HG02885 (cell line): ENCODE measurements around the gene ABHD8.
A peak's percentile ranks its signal among the peaks of the same experiment; 100 is the strongest.

Experiments used
- ATAC-seq: cut with Tn5 transposase; IDR thresholded peaks from one replicate; pipeline ENCODE4 v1.9.1; 2021; ENCODE audit warnings: mild to moderate bottlenecking; ENCODE audit not compliant: unreplicated experiment, poor library complexity

ABHD8 gene

DNA sequence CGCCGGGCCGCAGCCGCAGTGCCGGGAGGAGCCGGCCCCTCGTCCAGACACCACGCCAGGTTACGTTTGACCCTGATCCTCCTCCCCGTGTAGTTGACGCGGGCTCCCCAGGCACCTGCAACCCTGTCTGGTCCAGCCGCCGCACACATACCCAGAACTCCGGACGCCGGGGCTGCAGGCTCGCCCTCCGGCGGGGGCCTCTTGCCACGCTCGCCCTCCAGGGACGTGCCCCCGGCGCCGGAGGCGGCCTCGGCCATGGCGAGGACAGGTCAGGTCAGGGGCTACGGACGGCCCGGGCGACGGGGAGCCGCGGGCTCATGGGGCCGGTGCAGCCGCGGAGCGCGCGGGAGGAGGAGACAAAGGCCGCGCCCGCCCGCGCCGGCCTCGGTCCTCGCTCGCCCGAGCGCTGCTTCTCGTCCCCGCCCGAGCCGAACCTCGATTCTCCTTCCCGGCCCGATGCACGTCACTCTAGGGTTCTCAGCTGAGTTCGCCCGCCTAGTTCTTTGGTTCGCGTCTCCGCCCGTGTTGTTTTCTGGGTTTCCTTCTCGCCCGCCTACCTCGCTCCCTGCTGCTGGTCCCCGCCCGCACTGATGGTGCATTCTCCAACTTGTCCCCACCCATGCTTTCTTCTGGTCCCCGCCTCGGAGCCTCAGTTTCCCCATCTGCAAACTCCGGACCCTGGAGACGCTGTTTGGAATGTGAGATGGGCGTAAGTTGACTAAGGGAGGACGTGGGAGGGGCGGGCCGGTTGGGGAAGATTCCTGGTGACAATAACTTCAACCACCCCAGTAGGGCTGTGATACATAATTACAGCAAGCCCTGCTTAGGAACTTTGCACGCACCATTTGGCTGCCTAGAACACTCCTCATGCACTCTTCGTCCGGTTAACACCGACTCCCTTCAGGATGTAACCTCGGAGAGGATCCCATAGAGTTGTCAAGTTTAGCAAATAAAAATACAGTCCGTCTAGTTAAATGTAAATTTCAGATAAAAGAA is 31.5 kb upstream of the ABHD8 start, which contains the start of gene ANO8:
TSS of gene ANO8 (minus strand) at position 442 of the 996 bp plus-strand sequence. CDS start at position 257, 185 bp downstream.
- peak; percentile 49 for ATAC-seq

DNA sequence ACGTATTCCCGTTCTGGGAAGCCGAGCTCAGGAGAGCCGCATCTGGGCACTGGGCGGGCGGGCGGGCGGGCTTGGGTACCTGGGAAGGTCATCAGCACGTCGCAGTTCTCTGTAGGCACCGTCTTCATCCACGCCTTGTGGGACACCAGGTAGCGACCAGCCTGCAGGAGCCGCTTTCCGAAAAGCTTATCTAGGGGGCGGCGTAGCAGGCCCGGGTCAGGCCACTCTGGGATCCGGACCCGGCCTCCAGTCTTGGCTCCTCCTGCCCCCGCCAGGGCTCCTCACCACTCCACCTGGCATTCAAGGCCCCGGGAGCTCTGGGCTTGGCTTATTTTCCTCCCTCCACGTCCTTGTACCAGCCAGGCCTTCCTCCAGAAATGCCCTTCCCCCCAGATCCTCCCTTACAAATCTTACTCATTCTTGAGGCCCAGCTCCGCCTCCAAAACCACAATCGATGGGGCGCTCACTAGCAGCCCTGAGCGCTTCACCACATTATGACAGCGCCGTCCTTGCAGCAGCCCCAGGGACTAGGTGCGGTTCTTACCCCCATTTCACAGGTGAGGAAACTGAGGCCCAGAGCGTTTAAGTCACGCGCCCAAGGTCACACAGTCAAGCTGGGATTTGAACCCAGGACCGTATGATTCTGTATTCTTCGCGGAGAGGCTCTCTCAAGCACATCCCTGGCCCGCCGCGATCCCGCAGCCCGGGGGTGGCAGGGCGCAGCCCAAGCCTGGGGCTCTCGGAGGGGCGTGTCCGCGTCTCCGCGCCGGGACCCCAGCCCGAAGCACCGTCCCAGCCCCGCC is 30.6 kb upstream of the ABHD8 start:
- no peak for ATAC-seq

DNA sequence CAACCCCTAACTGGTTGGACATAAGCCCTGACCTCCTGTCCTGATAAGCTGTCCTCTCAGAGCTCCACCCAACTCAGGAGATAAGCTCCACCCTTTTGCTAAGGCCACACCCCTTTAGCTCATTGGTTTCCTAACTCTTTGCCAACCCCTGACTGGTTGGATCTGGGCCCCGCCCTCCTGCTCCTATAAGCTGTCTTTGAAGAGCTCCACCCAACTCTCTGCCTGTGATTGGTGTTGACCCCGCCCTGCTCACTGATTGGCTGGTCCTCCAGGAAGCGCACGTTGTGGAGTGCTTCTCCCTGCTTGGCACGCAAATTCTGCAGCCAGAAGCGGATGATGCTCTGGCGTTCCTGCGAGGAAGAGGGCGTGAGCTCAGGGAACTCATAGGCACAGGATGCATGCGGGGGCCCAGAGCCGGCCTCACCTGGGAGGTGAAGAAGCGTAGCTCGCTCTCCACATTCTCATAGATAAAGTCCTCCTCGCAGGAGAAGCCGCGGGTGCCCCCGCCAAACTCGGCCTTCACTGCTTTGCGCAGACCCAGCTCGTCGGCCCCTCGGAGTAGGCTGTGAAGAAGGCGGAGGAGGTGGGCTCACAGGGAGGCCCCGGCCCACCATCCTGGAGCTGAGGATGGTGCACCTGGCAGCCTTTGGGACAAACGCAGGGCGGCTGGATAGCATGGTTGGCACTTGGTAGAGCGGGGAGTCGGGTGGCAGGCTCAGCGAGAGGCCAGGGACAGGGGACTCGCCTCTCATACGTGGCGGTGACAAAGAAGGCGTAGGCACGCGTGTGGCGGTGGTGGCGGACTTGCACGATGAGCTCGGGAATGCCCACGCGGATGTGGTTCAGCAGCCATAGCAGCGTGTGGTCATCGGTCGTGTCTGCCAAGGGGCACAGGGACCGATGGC is 29.7 kb upstream of the ABHD8 start:
- no peak for ATAC-seq

DNA sequence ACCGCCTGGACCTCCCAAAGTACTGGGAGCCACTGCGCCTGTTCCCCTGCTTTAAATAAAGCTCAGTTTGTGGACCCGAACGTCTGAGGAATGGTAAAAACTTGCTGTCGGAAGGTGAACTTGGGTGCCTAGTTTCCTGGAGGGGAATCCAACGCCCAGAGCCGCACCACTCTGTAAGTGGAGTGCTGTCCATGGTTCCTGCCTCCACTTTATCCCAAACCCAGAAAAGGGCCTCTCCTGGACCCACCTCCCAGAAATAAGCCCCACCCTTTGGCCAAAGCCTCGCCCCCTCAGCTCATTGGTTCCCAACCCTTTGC is 29.1 kb upstream of the ABHD8 start:
- ATAC-seq: no peak

DNA sequence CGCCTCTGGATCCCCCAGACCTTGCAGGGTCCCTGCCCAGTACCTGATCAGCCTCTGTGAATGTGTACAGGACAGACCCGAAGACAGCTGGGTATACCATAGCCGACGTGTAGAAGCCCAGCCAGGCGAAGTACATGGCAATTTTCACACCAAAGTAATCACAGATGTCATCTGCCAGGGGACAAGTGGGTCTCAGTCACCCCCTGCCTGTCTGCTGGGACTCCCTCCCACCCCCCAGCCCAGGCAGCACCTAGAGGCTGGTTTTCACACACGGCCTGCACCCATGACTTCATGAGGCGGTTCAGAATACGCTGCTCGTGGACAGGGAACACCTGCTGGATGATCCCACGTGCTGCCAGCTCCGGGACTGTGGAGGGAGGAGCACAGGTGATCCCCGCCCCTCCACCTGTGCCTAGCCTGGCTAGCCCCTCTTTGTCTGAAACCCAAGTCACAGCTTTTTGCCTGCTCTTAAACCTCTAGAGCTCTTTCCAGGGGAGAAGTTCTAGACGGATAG is 27.9 kb upstream of the ABHD8 start:
- no peak for ATAC-seq

DNA sequence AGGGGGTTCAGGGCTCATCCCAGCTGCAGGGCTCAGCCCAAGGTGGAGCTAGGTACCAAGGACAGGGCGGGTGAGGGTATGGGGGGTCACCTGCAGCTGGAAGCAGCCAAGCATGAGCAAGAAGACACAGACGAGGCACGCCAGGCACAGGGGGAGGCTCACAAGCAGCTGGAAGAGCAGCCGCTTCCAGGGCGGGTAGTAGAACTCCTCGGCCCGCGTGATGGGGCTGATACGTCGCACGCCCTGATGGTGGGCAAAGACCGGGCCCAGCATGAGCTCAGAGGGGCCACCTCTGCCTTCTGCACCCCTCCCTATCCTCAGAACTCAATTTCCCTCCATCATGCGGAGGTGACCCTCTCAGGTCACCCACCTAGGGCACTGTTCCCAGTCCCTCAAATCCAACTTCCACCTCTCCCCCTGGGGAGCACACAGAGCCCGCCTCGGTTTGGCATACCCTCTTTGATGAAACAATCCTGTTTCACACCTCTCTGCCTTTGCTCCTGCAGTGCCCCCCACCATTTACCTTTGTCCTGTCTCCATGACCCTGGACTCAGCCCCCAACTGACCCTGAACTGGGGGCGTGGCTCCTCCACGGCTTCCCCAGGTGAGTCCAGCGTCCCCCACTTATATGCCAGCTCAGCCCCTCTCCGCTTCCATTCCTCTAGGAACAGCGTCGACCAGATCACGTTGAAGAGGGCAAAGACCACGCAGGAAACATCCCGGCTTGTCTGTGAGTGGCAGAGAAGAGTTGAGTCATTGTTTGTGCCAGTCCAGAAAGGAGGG is 27.2 kb upstream of the ABHD8 start:
- no peak for ATAC-seq

DNA sequence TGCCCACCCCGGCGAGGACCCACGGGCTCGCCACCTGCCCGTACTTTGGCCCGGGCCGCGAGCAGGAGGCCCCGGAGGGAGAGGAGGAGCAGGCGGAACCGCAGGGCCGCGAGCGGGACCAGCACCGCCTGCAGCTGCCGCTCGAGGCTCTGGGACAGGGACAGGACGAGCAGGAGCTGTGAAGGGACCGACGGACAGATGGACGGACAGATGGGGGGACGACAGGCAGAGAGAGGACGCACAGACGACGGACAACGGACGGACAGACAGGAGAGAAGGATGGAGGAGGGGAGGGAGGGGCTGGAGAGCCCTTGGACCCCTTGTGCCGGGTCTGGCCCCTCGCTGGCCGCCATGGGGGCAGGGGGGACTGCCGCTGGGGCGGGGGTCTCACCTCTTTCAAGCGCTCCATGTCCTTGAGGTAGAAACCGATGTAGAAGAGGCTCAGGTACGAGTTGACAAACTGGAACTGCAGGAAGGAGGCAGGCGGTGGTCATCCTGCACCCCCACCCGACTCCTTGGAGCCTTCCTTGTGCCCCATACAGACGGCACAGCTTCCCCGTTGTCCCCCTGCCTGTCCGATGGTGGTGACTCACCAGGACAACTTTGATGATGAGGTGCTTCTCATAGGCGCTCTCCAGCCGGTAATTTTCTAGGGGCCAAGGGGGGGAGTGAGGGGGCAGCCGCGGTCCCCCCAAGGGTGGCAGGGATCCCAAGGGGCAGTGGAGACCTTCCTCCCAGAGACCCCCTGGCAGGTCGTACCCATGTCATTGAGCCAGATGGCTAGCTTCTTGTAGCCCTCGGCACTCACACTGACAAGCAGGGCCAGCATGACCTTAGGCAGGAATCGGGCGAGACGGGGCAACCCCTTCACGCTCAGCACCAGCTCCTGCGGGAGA is 26.4 kb upstream of the ABHD8 start:
- no peak for ATAC-seq

DNA sequence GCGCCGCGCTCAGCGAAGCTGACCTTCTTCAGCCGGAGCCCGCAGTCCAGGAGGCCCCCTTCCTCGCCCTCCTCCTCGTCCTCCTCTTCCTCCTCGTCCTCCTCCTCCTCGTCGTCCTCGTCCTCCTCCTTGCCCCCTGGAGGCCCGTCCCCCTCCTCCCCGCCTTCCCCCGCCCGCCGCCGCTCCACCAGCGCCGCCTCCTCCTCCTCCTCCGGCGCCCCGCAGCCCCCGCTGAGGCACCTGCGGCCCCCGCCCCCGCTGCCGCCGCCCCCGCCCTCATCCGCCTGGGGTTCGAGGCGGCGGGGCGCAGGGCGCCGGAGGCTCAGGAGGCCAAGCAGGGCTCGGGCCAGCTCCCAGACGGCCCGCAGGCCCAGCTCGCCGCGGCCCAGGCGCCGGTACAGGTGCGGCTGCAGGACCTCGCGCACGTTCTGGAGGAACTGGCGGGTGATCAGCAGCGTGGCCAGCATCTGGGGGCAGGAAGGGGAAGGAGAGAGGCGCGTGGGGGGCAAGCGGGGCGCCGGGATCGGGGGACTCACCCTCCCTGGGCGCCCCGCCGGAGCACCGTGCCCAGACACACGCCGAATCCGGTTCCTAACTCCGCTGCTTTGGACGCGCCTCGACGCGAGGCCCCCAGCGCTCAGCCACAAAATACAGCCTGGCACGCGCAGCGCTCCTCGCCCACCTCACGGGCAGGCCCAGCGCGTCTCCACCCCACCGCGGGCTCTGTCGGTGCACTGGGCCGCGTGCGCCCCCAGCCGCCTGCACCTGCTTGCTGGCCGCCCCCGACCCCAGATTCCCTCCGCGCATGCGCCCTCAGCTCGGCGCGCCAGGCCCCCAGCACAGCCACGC is 25.5 kb upstream of the ABHD8 start:
- no peak for ATAC-seq

DNA sequence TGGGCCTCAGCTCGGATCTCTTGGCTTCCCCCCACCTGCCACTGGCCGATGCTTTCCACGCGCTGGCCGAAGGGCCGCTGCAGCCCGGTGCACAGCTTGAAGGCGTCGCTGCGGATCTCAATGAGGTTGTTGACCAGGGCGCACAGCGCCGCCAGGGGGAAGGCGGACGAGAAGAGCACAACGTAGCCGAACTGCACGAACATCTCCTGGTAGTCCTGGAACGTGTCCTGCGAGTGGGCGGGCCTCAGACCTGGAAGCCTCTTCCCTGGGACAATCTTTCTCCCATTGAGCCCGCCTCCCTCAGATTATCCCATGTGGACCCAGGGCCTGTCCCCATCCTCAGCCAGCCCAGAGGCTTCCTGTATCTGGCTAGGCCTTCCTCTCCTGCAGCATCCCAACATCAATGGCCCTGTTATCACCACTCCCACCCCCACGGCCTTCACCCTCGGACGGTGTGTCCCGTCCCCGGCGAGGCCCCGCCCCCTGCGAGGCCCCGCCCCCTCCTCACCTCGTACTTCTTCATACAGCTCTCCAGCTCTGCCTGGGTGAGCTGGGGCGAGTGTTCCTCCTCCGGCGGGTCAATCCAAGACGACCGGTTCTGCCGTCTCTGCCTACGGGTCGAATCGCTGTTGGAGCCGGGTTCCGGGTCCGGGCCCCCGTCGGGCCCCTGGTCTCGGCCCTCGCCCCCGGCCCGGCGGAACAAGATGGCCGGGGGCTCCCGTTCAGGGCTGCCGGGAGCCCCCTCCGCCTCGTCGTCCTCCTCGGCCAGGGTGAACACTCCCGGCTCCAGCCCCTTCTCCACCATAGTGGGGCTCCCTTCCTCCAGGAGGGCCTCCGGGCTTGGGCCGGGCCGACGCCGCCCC is 24.7 kb upstream of the ABHD8 start:
- ATAC-seq: no peak

DNA sequence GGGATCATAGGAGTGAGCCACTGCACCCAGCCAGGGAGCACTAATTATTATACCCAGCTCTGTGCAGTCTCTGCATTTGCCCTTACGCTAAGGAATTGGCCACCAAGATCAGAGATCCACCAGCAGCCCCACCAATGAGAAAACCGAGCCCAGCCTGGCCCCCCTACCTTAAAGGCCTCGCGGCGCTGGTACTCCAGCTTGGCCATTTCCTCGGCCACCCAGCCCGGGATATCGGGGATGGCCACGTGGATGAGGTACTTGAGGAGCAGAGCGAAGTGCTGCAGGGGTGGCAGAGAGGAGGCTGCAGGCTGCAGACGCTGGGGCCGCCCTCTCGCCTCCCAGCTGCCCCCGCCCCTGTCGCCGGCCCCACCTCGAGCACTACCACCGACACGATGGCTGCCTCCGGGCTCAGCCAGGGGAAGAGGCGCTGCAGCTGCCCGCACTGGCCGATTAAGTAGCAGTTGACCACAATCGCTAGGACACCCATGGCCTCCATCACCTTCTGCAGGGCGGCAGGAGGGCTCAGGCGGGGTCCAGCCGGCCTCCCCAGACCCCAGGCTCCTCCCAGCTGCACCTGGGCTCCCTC is 23.9 kb upstream of the ABHD8 start:
- ATAC-seq: no peak

DNA sequence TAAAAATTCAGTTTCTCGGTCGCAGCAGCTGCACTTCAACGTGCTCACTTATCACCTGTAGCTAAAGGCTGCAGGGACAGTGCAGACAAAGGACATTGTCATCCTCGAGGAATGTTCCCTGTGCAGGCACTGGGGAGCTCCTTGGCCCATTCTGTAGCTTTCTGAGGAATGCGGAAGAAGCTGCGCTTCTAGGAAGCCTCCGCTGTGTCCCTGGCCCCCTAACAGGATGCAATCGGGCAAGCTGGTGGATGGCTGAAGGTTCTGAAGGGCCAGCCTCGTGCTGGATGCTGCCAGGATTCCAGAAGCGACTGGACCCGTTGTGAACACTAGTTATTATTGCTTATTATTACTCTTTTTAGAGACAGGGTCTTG is 23.4 kb upstream of the ABHD8 start:
- no peak for ATAC-seq

DNA sequence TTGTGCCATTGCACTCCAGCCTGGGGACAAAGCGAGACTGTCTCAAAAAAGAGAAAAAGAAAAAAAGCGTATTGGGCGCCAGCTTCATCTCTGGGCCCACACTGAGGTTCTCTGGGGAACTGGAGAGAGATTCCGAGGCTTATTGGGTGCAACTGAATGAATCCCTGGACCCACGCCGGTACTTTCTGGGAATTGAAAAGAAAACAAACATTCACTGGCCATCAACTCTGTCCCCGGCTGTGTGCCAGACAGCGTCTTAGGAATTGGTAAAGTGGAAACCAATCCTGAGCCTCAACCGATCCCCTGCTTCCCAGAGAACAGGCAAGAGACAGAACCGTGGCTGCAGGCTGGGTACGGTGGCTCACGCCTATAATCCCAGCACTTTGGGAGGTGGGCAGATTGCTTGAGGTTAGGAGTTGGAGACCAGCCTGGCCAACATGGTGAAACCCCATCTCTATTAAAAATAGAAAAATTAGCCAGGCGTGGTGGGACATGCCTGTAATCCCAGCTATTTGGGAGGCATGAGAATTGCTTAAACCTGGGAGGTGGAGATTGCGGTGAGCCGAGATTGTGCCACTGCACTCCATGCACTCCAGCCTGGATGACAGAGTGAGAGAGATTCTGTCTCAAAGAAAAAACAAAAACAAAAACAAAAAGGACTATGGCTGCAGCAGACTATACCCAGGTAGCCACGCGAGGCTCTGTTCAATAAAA is 22.8 kb upstream of the ABHD8 start:
- ATAC-seq: no peak

DNA sequence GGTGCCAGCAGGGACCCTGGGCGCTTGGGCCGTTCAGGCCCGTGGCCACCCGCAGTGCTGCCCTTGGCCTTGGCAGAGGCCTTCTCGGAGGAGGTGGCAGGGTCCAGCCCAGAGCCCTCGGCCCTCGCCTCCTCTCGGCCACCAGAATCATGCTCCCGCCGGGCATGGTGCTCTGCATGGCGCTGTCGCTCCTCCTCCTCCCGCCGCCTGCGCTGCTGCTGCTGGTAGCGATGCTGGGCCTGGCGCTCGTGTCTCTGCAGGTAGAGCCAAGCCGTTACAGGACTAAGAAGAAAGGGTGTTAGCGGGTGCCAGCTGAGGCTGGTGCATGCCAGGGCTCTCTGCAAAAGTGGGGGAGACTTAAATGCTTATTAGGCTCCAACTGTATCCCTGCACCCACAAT is 21.9 kb upstream of the ABHD8 start:
- ATAC-seq: no peak

DNA sequence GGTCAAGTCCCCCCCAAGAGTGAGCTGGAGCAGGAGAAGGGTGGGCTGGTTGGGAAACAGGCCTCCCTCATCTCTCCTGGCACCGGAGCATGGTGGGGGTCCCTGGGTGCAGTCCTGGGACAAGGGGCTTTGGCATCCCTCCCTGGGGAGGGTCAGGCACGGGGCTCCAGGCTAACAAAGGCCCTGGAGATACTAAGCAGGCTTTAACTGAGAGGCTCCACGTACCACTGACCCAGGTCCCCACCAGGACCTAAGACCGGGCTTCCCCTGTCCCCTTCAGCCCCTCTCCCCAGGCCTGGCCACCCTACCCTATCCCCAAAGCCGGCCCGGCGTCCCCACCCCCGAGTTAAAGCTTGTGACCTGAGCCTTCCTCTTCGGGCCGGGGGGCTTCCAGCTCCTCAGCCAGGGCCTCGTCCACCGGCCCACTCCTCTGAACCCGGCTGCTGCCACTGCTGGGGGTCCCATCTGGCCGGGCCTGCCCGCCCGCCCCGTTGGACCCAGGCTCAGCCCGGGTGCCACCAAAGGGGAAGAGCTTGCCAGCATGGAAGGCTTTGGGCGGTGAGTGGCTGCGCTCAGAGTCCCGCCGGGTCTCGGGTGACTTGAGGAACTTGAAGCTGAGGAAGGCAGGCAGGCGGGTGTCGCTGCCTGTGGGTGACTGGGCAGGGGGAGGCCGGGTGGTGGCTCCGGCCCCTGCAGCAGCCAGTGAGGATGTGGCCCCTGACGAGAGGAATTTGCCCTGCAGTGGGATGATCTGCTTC is 21.3 kb upstream of the ABHD8 start:
- ATAC-seq: no peak

DNA sequence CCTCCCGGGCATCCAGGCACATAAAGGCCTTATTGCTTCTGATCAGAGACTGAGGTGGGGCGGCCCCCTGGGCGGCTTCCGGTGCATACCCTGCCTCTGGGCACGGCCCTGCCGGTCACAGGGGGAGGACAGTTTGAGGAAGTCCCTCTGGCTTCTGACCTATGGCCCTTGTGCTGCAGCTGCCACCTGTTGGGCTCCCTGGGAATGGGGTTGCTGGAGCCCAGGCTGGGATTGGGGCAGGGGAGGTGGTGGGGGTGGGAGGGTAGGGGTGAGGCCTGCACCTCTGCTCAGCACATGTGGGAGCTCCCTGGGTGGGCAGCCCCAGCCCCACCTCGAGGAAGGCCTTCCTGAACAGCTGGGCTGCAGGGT is 20.7 kb upstream of the ABHD8 start:
- no peak for ATAC-seq
